ENCODE data around the gene IP6K3.
A peak's percentile ranks its signal among the peaks of the same experiment; 100 is the strongest.

Gene IP6K3

GRCh38 chr6:33705268-33705885 lies 41.3 kb downstream of the IP6K3 start:
- TF ChIP-seq, protein P1, sequence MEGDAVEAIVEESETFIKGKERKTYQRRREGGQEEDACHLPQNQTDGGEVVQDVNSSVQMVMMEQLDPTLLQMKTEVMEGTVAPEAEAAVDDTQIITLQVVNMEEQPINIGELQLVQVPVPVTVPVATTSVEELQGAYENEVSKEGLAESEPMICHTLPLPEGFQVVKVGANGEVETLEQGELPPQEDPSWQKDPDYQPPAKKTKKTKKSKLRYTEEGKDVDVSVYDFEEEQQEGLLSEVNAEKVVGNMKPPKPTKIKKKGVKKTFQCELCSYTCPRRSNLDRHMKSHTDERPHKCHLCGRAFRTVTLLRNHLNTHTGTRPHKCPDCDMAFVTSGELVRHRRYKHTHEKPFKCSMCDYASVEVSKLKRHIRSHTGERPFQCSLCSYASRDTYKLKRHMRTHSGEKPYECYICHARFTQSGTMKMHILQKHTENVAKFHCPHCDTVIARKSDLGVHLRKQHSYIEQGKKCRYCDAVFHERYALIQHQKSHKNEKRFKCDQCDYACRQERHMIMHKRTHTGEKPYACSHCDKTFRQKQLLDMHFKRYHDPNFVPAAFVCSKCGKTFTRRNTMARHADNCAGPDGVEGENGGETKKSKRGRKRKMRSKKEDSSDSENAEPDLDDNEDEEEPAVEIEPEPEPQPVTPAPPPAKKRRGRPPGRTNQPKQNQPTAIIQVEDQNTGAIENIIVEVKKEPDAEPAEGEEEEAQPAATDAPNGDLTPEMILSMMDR (IDR thresholded peaks at IDR 0.05; ENCODE audit: borderline replicate concordance, control extremely low read depth, extremely low read depth, insufficient read depth, missing control alignments): no peak
- DNase-seq (ENCODE audit: low spot score): no peak
- in situ Hi-C loops (cut with MboI; ENCODE audit: low sequenced_read_pairs, unreplicated experiment): no loop called here

- no peak for DNase-seq (ENCODE audit: low spot score)
- TF ChIP-seq, protein P1 (IDR thresholded peaks at IDR 0.05; ENCODE audit: borderline replicate concordance, control extremely low read depth, extremely low read depth, insufficient read depth, missing control alignments): no peak
- in situ Hi-C loops (cut with MboI; ENCODE audit: low sequenced_read_pairs, unreplicated experiment): loop anchor here (5.0 kb wide), 1 partner anchor 117 kb away; no protein-coding TSS in a partner anchor
Measured at GRCh38 chr6:33704215-33705066, 42.3 kb downstream of the IP6K3 start.

DNA sequence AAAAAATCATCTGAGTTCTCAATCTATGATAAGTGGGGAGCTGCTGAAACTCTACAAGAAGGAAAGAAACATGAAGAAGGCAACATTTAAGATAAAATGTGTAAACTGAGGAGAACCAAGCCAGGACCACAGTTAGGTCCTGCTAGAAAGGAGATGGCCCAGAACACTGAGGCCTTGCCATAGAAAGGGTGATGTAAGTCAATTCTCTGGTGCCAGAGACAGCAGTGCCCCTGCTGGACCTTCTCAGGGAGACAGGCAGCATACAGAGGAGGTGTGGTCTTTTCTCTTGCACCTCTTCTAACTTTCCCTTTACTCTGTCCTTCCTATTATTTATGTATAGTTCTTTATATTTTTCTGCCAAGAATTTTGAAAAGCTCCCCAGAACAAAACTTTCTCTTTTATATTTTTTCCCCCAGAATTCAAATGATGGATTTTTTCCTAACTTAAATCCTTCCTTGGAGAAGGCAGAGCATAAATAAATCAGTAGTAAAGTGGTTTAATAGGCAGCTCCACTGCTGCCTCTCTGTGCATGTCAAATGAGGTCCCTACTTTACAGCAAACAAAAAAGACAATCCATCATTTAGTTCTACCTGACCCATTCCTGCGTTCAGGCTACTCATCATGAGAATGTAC lies 44.2 kb downstream of the IP6K3 start:
- in situ Hi-C loops (cut with MboI; ENCODE audit: low sequenced_read_pairs, unreplicated experiment): loop anchor here (5.0 kb wide), 1 partner anchor 115 kb away; no protein-coding TSS in a partner anchor

GRCh38 chr6:33700391-33701050 lies 46.2 kb downstream of the IP6K3 start:
- DNase-seq (ENCODE audit: low spot score): peak; percentile 80
- TF ChIP-seq, protein P1 (IDR thresholded peaks at IDR 0.05; ENCODE audit: borderline replicate concordance, control extremely low read depth, extremely low read depth, insufficient read depth, missing control alignments): peak; percentile 90
- in situ Hi-C loops (cut with MboI; ENCODE audit: low sequenced_read_pairs, unreplicated experiment): loop anchor here (5.0 kb wide), 1 partner anchor 113 kb away; no protein-coding TSS in a partner anchor

More for the DNA sequence above, 44.2 kb downstream of the IP6K3 start:
- DNase-seq (ENCODE audit: low spot score): peak; percentile 59
- TF ChIP-seq, protein P1 (IDR thresholded peaks at IDR 0.05; ENCODE audit: borderline replicate concordance, control extremely low read depth, extremely low read depth, insufficient read depth, missing control alignments): no peak

GRCh38 chr6:33699739-33700138 lies 47.0 kb downstream of the IP6K3 start:
- TF ChIP-seq, protein P1 (IDR thresholded peaks at IDR 0.05; ENCODE audit: borderline replicate concordance, control extremely low read depth, extremely low read depth, insufficient read depth, missing control alignments): no peak
- in situ Hi-C loops (cut with MboI; ENCODE audit: low sequenced_read_pairs, unreplicated experiment): loop anchor here (5.0 kb wide), 1 partner anchor 112 kb away; no protein-coding TSS in a partner anchor

DNA sequence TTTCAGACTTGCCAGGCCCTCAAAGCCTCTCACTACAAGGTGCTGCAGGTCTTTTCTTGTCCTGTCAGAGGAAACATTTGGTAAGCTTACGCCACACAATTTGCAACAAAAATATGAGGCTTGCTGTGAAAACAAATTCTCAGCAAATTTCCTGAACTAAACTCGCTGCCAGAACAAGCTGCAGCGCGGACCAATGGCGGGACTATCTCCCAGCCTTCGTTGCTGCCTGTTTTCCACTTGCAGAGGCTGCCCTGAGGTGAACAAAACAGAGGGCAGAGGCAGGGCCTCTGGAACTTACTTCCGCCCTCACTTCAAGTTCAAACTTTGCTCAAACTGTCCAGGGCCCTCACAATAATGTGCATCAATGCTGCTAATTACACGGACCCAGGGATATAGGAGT lies 47.6 kb downstream of the IP6K3 start:
- DNase-seq (ENCODE audit: low spot score): no peak
- in situ Hi-C loops (cut with MboI; ENCODE audit: low sequenced_read_pairs, unreplicated experiment): no loop called here
- TF ChIP-seq, protein P1 (IDR thresholded peaks at IDR 0.05; ENCODE audit: borderline replicate concordance, control extremely low read depth, extremely low read depth, insufficient read depth, missing control alignments): no peak

More at GRCh38 chr6:33699739-33700138, 47.0 kb downstream of the IP6K3 start:
- DNase-seq (ENCODE audit: low spot score): no peak

Data from GM13976 (cell line).